PFSK-1 (cell line): ENCODE measurements around the gene MGMT.

Experiments
- FOXP2 ChIP-seq: optimal IDR thresholded peaks from 2 replicates; pipeline ENCODE3; 2011; ENCODE audit warnings: borderline replicate concordance, control low read depth, inconsistent platforms; ENCODE audit not compliant: insufficient read depth; ENCODE audit errors: extremely low read length, extremely low read depth
- POLR2AphosphoS5 ChIP-seq: IDR thresholded peaks from 2 replicates; pipeline ENCODE4 v1.6.1; 2012; ENCODE audit warnings: low read depth, mild to moderate bottlenecking, control low read depth, low read length, moderate library complexity
- SIN3A ChIP-seq: IDR thresholded peaks from 2 replicates; pipeline ENCODE4 v1.6.1; 2012; ENCODE audit warnings: mild to moderate bottlenecking, low read length, moderate library complexity, borderline replicate concordance; ENCODE audit not compliant: insufficient read depth
- TAF1 ChIP-seq: IDR thresholded peaks from 2 replicates; pipeline ENCODE4 v1.6.1; 2012; ENCODE audit warnings: low read length, control low read depth, borderline replicate concordance; ENCODE audit not compliant: insufficient read depth
- TF ChIP-seq, protein P1 (sequence below), 2 experiments: IDR thresholded peaks; 2 replicates each; pipeline versions ENCODE4 v1.6.1 to v1.8.0; 2011 to 2012; ENCODE audit warnings: low read depth in 2 of 2, low read length in 2 of 2, control low read depth in 1 of 2, inconsistent platforms in 1 of 2, mild to moderate bottlenecking in 1 of 2, moderate library complexity in 1 of 2; ENCODE audit not compliant: insufficient read depth in 1 of 2

Gene MGMT

DNA sequence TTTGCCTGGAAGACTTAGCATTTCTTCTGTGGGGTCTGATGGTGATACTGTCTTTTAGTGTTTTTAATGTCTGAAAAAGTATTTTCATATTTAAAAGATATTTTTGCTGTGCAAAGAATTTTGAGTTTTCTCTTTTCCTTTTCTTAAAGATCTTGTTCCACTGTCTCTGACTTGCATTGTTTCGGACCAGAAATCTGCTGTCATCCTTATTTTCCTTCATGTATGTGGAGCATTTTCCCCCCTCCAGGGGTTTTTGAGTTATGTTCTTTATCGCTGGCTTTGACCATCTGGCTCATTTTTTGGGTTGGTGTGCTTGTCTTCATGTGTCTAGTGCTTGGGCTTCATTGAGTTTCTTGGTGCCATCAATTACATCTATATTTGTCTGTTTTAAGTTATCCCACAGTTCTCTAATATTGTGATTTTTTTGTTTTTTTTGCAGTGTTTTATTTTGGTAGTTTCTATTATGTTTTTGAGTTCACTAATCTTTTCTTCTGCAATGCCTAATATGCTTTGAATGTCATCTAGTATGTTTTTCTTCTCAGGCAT is 119.9 kb downstream of the MGMT start:
- TF ChIP-seq TAF1 (no peak), FOXP2 (no peak)
- TF ChIP-seq, protein P1, sequence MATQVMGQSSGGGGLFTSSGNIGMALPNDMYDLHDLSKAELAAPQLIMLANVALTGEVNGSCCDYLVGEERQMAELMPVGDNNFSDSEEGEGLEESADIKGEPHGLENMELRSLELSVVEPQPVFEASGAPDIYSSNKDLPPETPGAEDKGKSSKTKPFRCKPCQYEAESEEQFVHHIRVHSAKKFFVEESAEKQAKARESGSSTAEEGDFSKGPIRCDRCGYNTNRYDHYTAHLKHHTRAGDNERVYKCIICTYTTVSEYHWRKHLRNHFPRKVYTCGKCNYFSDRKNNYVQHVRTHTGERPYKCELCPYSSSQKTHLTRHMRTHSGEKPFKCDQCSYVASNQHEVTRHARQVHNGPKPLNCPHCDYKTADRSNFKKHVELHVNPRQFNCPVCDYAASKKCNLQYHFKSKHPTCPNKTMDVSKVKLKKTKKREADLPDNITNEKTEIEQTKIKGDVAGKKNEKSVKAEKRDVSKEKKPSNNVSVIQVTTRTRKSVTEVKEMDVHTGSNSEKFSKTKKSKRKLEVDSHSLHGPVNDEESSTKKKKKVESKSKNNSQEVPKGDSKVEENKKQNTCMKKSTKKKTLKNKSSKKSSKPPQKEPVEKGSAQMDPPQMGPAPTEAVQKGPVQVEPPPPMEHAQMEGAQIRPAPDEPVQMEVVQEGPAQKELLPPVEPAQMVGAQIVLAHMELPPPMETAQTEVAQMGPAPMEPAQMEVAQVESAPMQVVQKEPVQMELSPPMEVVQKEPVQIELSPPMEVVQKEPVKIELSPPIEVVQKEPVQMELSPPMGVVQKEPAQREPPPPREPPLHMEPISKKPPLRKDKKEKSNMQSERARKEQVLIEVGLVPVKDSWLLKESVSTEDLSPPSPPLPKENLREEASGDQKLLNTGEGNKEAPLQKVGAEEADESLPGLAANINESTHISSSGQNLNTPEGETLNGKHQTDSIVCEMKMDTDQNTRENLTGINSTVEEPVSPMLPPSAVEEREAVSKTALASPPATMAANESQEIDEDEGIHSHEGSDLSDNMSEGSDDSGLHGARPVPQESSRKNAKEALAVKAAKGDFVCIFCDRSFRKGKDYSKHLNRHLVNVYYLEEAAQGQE (IDR thresholded peaks at IDR 0.05; ENCODE audit: insufficient read depth in 1 of 2, low read depth in 2 of 2, low read length in 2 of 2): no peak

DNA sequence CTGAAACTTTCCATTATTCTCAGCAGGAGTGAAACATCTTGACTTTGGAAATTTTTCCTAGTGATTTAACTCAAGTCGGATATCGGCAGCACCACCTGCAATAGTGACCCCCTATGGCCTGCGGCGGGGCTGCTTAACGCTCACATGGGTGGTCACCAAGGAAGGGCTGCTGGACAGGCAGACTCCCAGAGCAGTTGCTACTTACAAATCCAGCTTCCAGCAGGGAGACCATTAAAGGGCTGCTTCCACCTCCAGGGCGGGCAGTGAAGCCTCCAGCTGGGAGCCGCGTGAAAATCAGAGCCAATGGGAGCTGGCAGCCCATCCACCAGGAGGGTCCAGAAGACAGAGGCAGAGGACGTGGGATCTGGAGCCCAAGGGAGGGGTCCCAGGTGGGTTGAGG is 122.5 kb downstream of the MGMT start:
- no peak for TF ChIP-seq TAF1
- TF ChIP-seq FOXP2: no peak
- TF ChIP-seq SIN3A: no peak
- no peak for TF ChIP-seq POLR2AphosphoS5
- TF ChIP-seq, protein P1 (IDR thresholded peaks at IDR 0.05; ENCODE audit: insufficient read depth in 1 of 2, low read depth in 2 of 2, low read length in 2 of 2): no peak

DNA sequence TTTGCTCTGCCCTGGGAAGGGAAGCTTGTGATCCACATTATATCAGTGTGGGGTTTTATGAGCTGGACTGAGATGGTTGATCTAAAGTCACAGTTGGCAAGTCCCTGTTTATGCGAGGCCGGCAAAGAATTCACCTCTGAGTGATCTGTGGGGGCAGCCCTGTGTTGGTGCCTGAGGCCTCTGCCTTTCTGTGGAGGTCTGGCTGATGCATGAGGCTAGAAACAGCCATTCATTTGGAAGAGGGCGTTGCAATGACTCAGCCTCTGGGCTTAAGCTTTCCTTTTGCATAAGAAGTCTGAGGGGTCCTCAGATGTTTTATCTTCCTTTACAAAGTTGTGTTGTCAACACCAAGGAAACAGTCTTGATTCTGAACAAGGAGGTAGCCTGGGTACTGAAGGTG is 126.9 kb downstream of the MGMT start:
- no peak for TF ChIP-seq POLR2AphosphoS5
- TF ChIP-seq SIN3A: no peak
- no peak for TF ChIP-seq FOXP2
- TF ChIP-seq, protein P1 (IDR thresholded peaks at IDR 0.05; ENCODE audit: insufficient read depth in 1 of 2, low read depth in 2 of 2, low read length in 2 of 2): no peak
- TF ChIP-seq TAF1: no peak

DNA sequence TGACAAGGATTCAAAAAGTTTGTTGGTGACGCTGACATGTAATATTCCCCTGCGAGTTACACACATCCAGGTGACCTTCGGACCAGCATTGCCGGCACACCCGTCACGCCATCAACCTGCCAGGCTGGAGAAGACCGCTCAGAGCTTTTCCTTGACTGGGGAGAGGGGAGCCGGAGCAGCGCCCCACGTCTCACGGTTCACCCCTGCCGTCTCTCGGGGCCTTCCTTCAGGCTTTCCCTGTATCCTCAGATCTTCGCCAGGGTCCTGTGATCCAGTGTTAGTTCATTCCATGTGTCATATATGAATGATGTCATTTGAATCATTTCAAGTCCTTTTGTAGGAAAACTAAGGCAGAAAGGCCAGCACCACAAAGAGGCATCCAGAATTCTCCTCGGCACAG is 127.8 kb downstream of the MGMT start:
- TF ChIP-seq, protein P1 (IDR thresholded peaks at IDR 0.05; ENCODE audit: insufficient read depth in 1 of 2, low read depth in 2 of 2, low read length in 2 of 2): no peak
- TF ChIP-seq FOXP2: no peak
- TF ChIP-seq POLR2AphosphoS5: no peak
- TF ChIP-seq SIN3A: no peak
- TF ChIP-seq TAF1: no peak

DNA sequence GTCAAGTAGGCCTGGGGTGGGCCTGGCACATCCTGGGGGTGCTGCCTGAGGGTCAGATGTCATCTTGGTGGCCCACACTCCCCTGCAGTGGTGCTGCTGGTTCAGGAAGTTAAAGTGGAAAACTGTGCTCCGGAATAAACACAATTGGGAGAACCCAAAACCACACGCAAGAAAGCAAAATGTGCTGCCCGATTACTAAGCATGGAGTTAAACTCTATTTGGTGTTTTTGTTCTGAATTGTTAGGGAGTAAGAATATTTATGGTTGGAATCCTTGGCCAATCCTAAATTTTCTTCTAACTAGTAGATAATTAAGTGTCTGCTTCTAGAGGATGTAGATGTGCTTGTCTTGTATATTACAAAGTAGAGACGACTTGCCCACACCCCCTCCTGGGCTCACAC is 131.4 kb downstream of the MGMT start:
- TF ChIP-seq SIN3A (no peak), FOXP2 (no peak), TAF1 (no peak), POLR2AphosphoS5 (no peak)
- TF ChIP-seq, protein P1 (IDR thresholded peaks at IDR 0.05; ENCODE audit: insufficient read depth in 1 of 2, low read depth in 2 of 2, low read length in 2 of 2): no peak
